Transverse colon (tissue), 4 donors: ENCODE data around the gene SELENOK. TPM values are rescaled to one million over a fixed set of nuclear protein-coding genes. Genes with fewer than 3 reads are reported as not detected.

ENCODE experiments used
- DNase-seq: peaks from one replicate; pipeline ENCODE4 v3.0.0-alpha.2; 2019
- H3K27ac ChIP-seq, 4 donors: fragments of 200-600 bp; sonication (generic); 2 replicates each; pipeline ENCODE4 v1.5.1; 2016 to 2018; ENCODE audit warnings: inconsistent platforms in 4 of 4
- H3K27me3 ChIP-seq: fragments of 200-600 bp; sonication (generic); 2 replicates; pipeline ENCODE4 v1.5.1; 2017; ENCODE audit warnings: inconsistent platforms
- H3K36me3 ChIP-seq, 4 donors: fragments of 200-600 bp; sonication (generic); 2 replicates each; pipeline ENCODE4 v1.5.1; 2017 to 2019; ENCODE audit warnings: inconsistent platforms in 4 of 4
- H3K4me1 ChIP-seq, 4 donors: fragments of 200-600 bp; sonication (generic); 2 replicates each; pipeline ENCODE4 v1.5.1; 2017 to 2020; ENCODE audit warnings: inconsistent platforms in 4 of 4
- H3K4me3 ChIP-seq, 4 donors: fragments of 200-600 bp; sonication (generic); 1 replicate in 1 of 4; 2 replicates in 3 of 4; pipeline versions ENCODE4 v1.5.1 to v1.6.1; 2017 to 2019; ENCODE audit warnings: inconsistent platforms in 4 of 4
- H3K9me3 ChIP-seq, 2 donors: fragments of 200-600 bp; sonication (generic); 2 replicates each; pipeline ENCODE4 v1.5.1; 2017 to 2019; ENCODE audit warnings: inconsistent platforms in 2 of 2
- EP300 ChIP-seq: sonication (generic); formaldehyde crosslinking; IDR thresholded peaks from one replicate; pipeline ENCODE4 v1.6.1; 2017; ENCODE audit warnings: antibody characterized with exemption, low read depth
- POLR2A ChIP-seq: fragments of 450-650 bp; IDR thresholded peaks from one replicate; pipeline ENCODE4 v1.6.1; 2016; ENCODE audit warnings: antibody characterized with exemption, mild to moderate bottlenecking, moderate library complexity
- POLR2AphosphoS5 ChIP-seq, 3 donors: sonication (generic); formaldehyde crosslinking; IDR thresholded peaks; one replicate each; pipeline ENCODE4 v1.6.1; 2016; ENCODE audit warnings: antibody characterized with exemption in 3 of 3
- WGBS, 2 donors: methylation state at CpG; one replicate each; pipeline ENCODE4 v1.1.5; 2018; ENCODE audit warnings: low coverage in 1 of 2; 5-methylcytosine and 5-hydroxymethylcytosine counted together
- in situ Hi-C, 4 donors: fragments of 200-750 bp; cut with MboI; loops; one replicate each; pipeline versions ENCODE4 v1.15.0 to v1.15.1; 2017; ENCODE audit warnings: low sequenced_read_pairs in 3 of 4, low pct_ligation_motif_present in 1 of 4, low pct_unique_long_range_greater_than_20kb in 1 of 4
- intact Hi-C: fragments of 100-400 bp; cut with DNase I; formaldehyde crosslinking; loops from one replicate; pipeline ENCODE4 v1.15.1; 2023; ENCODE audit warnings: low total_unique reads
- total RNA-seq, 4 donors: library from RNA; depleted of rRNA; stranded (reverse); fragments of >200 nt; gene quantifications; one replicate each; pipeline ENCODE4 v1.1.0, GENCODE V29; 2016
- TF ChIP-seq, protein P1 (sequence below), 5 experiments: fragments of 200-600 bp in 3 of 5; fragments of 450-650 bp in 2 of 5; sonication (generic) in 3 of 5; IDR thresholded peaks; 1 replicate in 2 of 5; 2 replicates in 3 of 5; pipeline ENCODE4 v1.5.1; 2016 to 2017; ENCODE audit warnings: antibody characterized with exemption in 5 of 5, inconsistent platforms in 3 of 5, mild to moderate bottlenecking in 2 of 5, moderate library complexity in 1 of 5

Gene SELENOK
- total RNA-seq, 4 donors from 2014 or later: 14.6 to 77.4 (median 35.6) TPM

DNA sequence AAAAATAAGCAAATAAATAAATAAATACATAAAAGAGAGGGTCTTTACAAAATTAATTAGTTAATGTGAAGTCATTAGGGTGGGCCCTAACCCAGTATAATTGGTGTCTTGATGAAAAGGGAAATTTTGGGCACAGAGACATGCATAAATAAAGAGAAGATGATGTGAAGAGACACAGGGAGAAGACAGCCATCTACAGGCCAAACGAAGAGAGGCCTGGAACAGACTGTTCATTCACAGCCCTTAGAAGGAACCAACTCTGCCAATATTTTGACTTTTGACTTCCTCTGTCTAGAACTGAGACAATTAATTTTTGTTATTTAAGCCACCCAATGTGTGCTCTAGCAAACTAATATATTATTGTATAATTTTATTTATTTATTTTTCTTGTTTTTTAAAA, 29.6 kb upstream of the SELENOK start:
- Histone ChIP-seq H3K4me1 (no peaks in the 10 kb centered on the region), H3K4me3 (no peak overlapping the region), H3K27me3 (peaks cover 18% of the 10 kb centered on the region), H3K36me3 (no peaks in the 10 kb centered on the region), H3K9me3 (peaks cover 0 to 5% of the 10 kb centered on the region in 2 donors), H3K27ac (no peak overlapping the region)
- WGBS, 2 donors: 6 to 33% methylated on average over 1 of the region's 1 CpG
- TF ChIP-seq POLR2A: no peak
- no peak for TF ChIP-seq POLR2AphosphoS5 (IDR thresholded peaks at IDR 0.05)
- no peak for TF ChIP-seq EP300
- TF ChIP-seq, protein P1, sequence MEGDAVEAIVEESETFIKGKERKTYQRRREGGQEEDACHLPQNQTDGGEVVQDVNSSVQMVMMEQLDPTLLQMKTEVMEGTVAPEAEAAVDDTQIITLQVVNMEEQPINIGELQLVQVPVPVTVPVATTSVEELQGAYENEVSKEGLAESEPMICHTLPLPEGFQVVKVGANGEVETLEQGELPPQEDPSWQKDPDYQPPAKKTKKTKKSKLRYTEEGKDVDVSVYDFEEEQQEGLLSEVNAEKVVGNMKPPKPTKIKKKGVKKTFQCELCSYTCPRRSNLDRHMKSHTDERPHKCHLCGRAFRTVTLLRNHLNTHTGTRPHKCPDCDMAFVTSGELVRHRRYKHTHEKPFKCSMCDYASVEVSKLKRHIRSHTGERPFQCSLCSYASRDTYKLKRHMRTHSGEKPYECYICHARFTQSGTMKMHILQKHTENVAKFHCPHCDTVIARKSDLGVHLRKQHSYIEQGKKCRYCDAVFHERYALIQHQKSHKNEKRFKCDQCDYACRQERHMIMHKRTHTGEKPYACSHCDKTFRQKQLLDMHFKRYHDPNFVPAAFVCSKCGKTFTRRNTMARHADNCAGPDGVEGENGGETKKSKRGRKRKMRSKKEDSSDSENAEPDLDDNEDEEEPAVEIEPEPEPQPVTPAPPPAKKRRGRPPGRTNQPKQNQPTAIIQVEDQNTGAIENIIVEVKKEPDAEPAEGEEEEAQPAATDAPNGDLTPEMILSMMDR (IDR thresholded peaks at IDR 0.05): peak; percentile 20 to 47 (median 40)
- in situ Hi-C loops (no loop called here), intact Hi-C loops (no loop called here)
- DNase-seq: no peak

DNA sequence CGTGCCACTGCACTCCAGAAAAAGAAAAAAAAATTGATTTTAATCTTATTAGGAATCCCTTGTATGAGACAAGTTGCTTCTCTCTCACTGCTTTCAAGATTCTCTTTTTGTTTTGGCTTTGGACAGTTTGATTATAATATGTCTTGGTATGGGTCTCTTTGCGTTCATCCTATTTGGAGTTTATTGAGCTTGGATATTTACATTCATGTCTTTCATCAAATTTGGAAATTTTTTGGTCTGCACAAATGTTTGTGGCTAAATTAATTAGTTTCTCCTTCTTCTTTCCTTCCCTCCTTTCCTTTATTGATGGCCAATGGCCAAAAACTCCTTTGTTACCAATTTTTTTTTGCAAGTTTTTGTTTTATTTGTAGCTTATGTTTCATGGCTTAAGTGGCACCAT, 28.1 kb upstream of the SELENOK start:
- no peak overlapping the region for H3K4me3 ChIP-seq
- intact Hi-C loops (no loop called here), in situ Hi-C loops (no loop called here)
- H3K36me3 ChIP-seq: no peaks in the 10 kb centered on the region
- no peaks in the 10 kb centered on the region for H3K4me1 ChIP-seq
- no peak for DNase-seq
- no peak overlapping the region for H3K27ac ChIP-seq
- peaks cover 0 to 5% of the 10 kb centered on the region in 2 donors for H3K9me3 ChIP-seq
- WGBS, 2 donors: 80 to 93% methylated on average over 2 of the region's 2 CpGs
- H3K27me3 ChIP-seq: peaks cover 20% of the 10 kb centered on the region
- TF ChIP-seq POLR2A: no peak
- TF ChIP-seq, protein P1 (IDR thresholded peaks at IDR 0.05): no peak
- TF ChIP-seq EP300: no peak

DNA sequence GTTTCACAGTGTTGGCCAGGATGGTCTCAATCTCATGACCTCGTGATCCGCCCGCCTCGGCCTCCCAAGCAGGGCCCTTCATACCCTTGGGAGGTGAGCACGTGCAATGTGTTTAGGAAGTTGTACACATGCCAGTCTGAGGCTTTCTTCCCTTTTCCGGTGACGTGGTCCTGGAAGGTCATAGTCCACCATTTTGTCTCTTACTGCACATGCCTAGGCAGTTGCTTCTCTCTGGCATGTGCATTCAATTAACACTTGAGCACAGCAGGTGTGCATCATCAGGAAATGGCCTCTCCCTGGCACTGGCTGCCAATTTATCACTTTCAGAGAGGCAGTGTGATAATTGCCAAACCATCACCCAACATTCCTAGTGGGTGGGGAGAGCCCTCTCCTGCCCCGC, 21.7 kb upstream of the SELENOK start:
- intact Hi-C loops (no loop called here), in situ Hi-C loops (no loop called here)
- TF ChIP-seq, protein P1 (IDR thresholded peaks at IDR 0.05): no peak
- TF ChIP-seq EP300 (no peak), POLR2AphosphoS5 (IDR thresholded peaks at IDR 0.05) (no peak), POLR2A (no peak)
- no peak overlapping the region for H3K4me3 ChIP-seq
- 80 to 81% methylated on average over 1 to 8 of the region's 8 CpGs for WGBS, 2 donors
- no peaks in the 10 kb centered on the region for H3K4me1 ChIP-seq
- H3K27ac ChIP-seq: no peak overlapping the region
- H3K36me3 ChIP-seq: no peaks in the 10 kb centered on the region
- DNase-seq: no peak
- no peaks in the 10 kb centered on the region for H3K9me3 ChIP-seq
- H3K27me3 ChIP-seq: peaks cover 12% of the 10 kb centered on the region

DNA sequence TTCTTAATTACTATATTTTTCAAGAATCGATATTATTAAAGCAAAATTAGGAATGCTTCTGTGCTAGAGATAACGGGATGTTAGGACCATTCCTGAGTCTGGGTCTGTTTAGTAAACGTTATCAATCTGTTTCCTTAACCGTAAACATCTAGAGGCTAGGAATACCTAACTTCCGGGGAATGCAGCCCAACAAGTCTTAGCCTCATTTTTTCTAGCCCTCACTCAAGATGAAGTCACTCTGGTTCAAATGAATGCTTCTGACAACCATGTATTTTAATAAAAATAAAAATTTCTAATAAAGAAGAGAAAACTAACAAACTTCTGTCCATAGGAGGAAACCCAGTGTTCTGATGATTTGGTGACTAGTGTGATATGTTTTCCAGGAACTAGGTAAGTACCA, 11.1 kb upstream of the SELENOK start:
- 66 to 68% methylated on average over 5 of the region's 5 CpGs for WGBS, 2 donors
- Histone ChIP-seq H3K27ac (no peak overlapping the region), H3K36me3 (no peaks in the 10 kb centered on the region), H3K4me1 (peaks cover 0 to 20% (median 8%) of the 10 kb centered on the region in 4 donors), H3K4me3 (no peak overlapping the region), H3K9me3 (no peaks in the 10 kb centered on the region), H3K27me3 (peaks cover 15% of the 10 kb centered on the region)
- intact Hi-C loops (no loop called here), in situ Hi-C loops (no loop called here)
- no peak for DNase-seq
- TF ChIP-seq, protein P1 (IDR thresholded peaks at IDR 0.05): no peak
- TF ChIP-seq POLR2AphosphoS5 (IDR thresholded peaks at IDR 0.05) (no peak), EP300 (no peak), POLR2A (no peak)
